Hippocampal formation (tissue), 2 donors: ENCODE results near the gene CCDC158.
"Not testable (repeated sequence)": the region's sequence is repeated elsewhere in the genome, so short reads cannot be mapped to it uniquely, and the experiment has no call there.

Experiments
- DNase-seq, 2 donors: peaks; one replicate each; lab custom pipeline; 2025; lab: John Stamatoyannopoulos, UW

The CCDC158 gene

DNA sequence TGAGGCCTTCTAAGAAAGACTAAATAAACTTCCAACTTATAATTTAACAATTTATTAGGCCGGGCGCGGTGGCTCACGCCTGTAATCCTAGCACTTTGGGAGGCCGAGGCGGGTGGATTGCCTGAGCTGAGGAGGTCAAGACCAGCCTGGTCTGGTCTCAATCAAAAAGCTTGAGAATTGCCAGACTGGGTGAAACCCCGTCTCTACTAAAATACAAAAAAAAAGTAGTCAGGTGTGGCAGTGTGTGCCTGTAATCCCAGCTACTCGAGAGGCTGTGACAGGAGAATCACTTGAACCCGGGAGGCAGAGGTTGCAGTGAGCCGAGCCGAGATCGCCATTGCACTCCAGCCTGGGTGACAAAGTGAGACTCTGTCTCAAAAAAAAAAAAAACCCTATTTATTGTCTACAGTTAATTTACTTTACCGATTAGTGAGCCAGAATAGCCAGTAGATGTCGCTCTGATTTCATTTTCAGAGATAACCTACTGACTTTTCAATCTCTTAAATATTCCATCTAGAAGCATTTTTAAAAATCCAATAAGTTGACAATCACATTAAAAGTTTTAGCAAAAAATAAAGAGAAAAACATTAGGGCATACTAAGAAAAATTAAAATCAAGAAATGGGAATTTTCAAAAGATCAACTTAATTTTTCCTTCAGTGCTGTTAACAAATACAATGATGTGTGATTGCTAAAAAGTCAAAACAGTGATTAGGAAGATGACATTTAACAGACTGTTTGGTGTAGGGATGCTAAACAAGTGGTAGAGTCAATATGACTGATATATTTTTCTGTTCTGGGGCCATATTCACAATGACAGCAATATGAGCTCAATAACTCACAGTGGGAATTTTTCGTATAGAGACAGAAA, 9.8 kb upstream of the CCDC158 start:
- DNase-seq: peak in 1 of 2 donors; percentile 52

GRCh38 chr4:76429636-76430035, 8.7 kb upstream of the CCDC158 start:
- DNase-seq: no peak

DNA sequence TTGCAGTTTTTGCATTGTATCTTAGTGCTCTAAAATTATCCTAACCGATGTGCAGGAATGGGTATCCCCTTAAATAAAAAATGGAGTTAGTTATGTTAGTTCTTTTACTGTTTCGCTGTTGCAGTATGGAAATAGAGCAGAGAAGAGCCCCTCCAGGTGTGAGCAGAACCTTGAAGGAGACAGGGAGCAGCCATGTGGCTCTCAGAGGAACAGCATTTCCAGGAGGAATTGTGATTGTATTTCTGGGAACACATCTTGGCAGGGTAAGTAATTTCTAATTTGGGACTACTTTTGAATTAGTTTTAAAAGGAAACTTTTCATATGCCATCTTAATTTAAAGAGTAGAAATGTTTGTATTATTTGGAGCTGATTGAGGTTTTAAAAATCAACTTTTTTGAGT, 5.3 kb upstream of the CCDC158 start:
- DNase-seq: no peak

GRCh38 chr4:76423159-76423558, 2.2 kb upstream of the CCDC158 start:
- DNase-seq: not testable (repeated sequence)

- no peak for DNase-seq
These were observed 666 bp downstream of the CCDC158 start for GRCh38 chr4:76420188-76420761.

DNA sequence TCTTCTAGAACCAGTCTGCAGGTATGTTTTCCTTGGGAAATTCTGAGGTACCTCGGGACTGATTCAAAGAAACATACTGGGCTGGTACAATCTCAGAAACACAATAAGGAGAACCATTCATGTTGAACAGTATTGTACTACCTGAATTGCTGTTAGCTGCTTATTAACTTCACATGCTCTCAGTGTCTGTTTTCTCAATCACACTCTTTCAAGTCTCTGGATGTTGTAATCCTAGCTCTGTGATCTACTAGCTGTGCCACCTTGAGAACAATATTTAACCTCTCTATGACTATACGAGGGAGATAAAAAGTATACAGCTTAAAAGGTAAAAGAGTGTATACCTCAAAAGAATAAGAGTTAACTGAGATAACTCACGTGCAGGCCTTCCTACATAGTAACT, 10.3 kb downstream of the CCDC158 start:
- no peak for DNase-seq

- DNase-seq: no peak
These were observed 13.4 kb downstream of the CCDC158 start for GRCh38 chr4:76407440-76408119.

DNA sequence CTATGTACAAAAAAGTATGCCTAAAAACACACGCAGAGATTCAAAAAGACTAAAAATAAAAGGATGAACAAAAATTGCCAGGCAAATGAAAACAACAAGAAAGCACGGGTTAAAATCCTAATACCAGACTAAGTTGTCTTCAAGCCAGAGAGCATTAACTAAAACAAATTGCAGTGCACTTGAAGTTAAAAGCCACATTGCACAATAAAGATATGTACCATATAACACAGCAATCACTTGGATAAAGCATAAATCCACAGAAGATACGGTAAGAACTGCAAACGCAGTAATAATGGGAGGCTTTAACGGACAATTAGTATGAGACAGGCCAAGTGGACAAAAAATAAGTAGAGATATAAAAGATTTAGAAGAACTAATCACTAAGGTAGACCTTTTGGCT, 14.9 kb downstream of the CCDC158 start:
- DNase-seq: no peak

- DNase-seq: no peak
These were observed 19.3 kb downstream of the CCDC158 start for GRCh38 chr4:76401654-76402053.

- DNase-seq: no peak
These were observed 32.6 kb downstream of the CCDC158 start for GRCh38 chr4:76388160-76388908.

DNA sequence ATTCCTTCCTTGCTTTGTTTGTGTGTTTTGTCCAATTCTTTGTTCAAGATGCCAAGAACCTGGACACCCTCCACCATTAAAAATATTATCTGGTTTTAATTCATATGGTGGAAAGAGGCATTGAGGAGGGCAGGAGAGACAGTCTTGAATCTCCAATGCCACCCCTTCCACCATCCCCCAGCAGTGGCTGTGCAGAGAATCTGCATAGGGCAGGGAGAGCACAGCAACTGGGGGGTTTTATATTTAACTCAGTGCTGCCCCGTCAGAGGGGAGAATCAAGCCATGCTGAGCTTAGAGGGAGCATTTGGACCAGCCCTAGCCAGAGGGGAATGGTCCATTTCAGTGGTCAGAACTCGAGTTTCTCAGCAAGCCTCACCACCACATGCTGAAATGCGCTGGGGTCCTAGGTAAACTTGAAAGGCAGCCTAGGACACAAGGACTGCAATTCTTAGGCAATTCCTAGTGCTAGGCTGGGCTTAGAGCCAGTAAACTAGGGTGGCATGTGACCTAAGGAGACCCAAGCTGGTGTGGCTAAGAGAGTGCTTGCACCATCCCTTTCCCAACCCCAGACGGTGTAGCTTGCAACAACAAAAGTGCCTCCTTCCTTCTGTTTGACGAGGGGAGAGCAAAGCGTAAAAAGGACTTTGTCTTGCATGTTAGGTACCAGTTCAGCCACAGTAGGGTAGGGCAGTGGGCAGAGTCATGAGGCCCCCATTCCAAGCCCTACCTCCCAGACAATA, 34.2 kb downstream of the CCDC158 start:
- no peak for DNase-seq

GRCh38 chr4:76385974-76386373, 35.0 kb downstream of the CCDC158 start:
- DNase-seq: no peak

DNA sequence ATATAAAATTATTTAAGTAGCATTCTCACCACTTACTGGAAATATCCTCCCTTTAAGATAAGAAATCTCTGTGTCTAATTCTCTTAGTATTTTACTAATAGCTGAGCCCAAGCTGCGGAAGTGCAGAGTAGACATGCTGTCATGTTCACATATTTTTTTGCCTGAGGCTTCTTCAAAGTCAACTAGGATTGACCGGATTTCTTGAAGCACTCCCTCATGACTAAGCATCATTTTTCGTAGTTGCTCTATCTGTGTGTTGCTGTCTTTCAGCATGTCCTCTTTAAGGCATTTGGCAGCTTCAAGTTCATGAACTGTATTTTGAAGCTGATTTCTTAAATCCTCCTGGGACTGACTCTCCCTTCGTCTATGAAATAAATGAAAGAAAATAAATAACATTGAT, 36.9 kb downstream of the CCDC158 start:
- DNase-seq: no peak

GRCh38 chr4:76383001-76383400, 37.9 kb downstream of the CCDC158 start:
- no peak for DNase-seq

DNA sequence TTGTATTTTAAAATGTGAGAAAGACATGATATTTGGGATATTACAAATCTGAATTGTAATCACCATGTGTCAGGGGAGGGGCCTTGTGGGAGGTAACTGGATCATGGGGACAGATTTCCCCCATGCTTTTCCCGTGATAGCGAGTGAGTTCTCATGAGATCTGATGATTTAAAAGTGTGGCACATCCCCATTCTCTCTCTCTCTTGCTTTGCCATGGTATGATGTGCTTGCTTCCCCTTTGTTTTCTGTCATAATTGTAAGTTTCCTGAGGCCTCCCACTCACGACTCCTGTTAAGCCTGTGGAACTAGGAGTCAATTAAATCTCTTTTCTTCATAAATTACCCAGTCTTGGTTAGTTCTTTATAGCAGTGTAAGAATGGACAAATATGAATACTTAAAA, 39.0 kb downstream of the CCDC158 start:
- no peak for DNase-seq

DNA sequence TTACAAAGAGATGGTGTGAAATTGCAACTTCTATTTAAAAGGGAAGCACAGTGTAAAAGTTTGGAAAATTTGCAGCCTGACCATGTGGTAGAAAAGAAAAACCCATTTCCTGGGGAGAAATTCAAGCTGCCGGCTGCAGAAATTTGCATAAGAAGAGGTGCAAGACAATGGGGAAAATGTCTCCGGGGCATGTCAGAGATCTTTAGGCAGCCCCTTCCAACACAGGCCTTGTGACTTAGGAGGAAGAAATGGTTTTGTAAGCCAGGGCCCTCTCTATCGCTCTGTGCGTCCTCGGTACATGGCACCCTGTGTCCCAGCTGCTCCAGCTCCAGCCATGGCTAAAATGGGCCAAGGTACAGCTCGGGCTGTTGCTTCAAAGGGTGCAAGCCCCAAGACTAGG, 40.4 kb downstream of the CCDC158 start:
- DNase-seq: no peak

GRCh38 chr4:76377911-76378310, 43.0 kb downstream of the CCDC158 start:
- DNase-seq: no peak

DNA sequence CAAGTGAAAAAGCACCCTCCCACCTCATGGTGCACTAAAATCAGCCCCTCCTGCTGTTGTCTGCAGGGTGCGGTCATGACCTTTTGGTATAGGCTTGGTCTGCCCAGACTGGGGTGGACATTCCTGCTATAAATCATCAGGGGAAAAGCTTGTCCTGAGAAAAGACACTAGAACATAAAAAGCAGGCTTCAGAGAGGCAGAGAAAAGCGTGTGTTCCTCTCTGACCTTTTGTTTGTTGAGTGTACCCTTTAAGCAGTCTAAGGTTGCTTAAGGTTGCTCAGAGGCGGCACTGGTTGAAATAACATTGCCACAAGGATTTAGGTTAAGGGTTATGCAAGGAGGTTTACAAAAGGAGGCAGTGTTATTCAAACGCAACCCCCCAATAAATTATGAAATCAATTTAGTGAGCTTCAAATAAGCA, 43.5 kb downstream of the CCDC158 start:
- no peak for DNase-seq

DNA sequence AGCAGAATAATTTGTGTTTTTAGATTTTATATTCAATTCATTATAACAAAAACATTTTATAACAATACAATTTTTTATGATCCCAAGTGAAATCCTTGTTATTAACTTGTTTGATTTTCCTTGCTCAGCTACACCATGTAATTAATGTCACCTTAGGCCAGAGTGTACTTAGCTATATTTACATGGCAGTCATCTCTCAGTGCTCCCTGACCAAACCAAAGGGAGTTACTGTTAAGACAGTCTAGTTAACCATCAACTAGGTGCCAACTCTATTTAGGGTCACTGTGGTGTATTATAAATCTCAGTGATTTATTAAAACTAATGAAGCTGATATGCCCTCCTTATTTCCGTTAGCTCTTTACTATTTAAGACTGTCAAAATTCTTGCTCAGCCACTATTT, 44.4 kb downstream of the CCDC158 start:
- no peak for DNase-seq

DNA sequence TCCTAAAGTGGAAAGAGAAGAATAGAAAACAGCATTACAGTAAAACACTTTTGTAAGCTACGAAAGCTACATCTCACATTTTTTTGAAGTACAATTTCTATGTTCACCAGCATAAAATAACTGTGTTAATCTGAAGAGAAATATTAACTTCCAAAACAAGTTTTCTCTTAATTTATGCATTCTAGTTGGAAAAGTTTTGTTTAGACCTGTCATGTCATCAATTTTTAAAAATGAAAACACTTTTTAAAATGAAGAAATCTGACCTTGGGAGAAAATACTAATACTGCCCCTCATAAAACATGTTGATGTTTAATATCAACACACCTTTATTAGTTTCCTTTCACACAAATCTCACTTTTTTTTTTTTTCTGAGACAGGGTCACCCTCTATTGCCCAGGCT, 45.2 kb downstream of the CCDC158 start:
- DNase-seq: no peak

- DNase-seq: no peak
These were observed 46.1 kb downstream of the CCDC158 start for GRCh38 chr4:76374798-76375197.
